A549 (cell line): ENCODE measurements around the gene PTBP1.

Experiments
- CTCF ChIP-seq: fragments of >200 bp; sonication (Bioruptor Twin); formaldehyde crosslinking; IDR thresholded peaks from 3 replicates; pipeline ENCODE4 v1.5.1; 2016
- EP300 ChIP-seq, 2 experiments: fragments of >200 bp; sonication (Bioruptor Twin); formaldehyde crosslinking; IDR thresholded peaks; 2 replicates in 1 of 2; 3 replicates in 1 of 2; pipeline ENCODE4 v1.6.1; 2016 to 2017
- RCOR1 ChIP-seq: fragments of 150-350 bp; IDR thresholded peaks from 2 replicates; pipeline ENCODE4 v1.6.1; 2014; ENCODE audit warnings: antibody characterized with exemption, low read length, low read depth

GRCh38 chr19:780935-781334, 16.3 kb upstream of the PTBP1 start:
- TF ChIP-seq CTCF: no peak
- no peak for TF ChIP-seq EP300 (IDR thresholded peaks at IDR 0.05)
- TF ChIP-seq RCOR1: no peak
